HL-60 (cell line): ENCODE measurements around the gene CHCHD6.

ENCODE experiments used
- GABPA ChIP-seq: IDR thresholded peaks from 2 replicates; pipeline ENCODE4 v1.6.1; 2012; ENCODE audit warnings: low read depth
- POLR2AphosphoS5 ChIP-seq: IDR thresholded peaks from 2 replicates; pipeline ENCODE4 v1.6.1; 2012; ENCODE audit warnings: low read depth
- SPI1 ChIP-seq: IDR thresholded peaks from 2 replicates; pipeline ENCODE4 v1.6.1; 2012; ENCODE audit warnings: low read depth, mild to moderate bottlenecking, borderline replicate concordance
- TF ChIP-seq, protein P1 (sequence below): IDR thresholded peaks from one replicate; pipeline ENCODE4 v1.5.1; 2011; ENCODE audit warnings: low read length, control low read depth, inconsistent platforms; ENCODE audit not compliant: insufficient read depth
- TF ChIP-seq, protein P2 (sequence below): IDR thresholded peaks from 2 replicates; pipeline ENCODE4 v1.6.1; 2012; ENCODE audit warnings: low read depth; ENCODE audit not compliant: insufficient replicate concordance

DNA sequence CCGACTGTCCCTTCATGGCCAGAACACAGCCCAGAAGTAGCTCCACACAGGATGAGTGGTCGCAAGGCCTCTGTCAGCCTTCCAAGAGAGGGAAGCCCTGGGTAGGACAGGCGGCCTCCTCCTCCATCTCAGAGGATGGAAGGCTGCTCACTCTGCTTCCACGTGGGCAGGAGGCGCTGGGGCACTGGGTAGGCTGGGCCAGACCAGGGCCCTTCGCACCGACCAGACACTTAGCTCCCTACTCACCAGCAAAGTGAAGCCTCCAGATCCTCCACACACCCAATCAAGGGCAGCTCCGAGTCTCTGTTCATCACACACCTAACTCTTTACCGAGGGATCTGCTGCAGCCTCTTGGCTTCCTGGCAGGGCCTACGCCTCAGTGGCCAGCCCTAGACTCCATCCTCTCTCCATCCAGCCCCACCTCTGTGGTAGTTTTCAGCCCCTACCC, 254.6 kb downstream of the CHCHD6 start:
- TF ChIP-seq, protein P1, sequence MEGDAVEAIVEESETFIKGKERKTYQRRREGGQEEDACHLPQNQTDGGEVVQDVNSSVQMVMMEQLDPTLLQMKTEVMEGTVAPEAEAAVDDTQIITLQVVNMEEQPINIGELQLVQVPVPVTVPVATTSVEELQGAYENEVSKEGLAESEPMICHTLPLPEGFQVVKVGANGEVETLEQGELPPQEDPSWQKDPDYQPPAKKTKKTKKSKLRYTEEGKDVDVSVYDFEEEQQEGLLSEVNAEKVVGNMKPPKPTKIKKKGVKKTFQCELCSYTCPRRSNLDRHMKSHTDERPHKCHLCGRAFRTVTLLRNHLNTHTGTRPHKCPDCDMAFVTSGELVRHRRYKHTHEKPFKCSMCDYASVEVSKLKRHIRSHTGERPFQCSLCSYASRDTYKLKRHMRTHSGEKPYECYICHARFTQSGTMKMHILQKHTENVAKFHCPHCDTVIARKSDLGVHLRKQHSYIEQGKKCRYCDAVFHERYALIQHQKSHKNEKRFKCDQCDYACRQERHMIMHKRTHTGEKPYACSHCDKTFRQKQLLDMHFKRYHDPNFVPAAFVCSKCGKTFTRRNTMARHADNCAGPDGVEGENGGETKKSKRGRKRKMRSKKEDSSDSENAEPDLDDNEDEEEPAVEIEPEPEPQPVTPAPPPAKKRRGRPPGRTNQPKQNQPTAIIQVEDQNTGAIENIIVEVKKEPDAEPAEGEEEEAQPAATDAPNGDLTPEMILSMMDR = no peak
- TF ChIP-seq SPI1 (no peak), POLR2AphosphoS5 (no peak), GABPA (no peak)
- TF ChIP-seq, protein P2, sequence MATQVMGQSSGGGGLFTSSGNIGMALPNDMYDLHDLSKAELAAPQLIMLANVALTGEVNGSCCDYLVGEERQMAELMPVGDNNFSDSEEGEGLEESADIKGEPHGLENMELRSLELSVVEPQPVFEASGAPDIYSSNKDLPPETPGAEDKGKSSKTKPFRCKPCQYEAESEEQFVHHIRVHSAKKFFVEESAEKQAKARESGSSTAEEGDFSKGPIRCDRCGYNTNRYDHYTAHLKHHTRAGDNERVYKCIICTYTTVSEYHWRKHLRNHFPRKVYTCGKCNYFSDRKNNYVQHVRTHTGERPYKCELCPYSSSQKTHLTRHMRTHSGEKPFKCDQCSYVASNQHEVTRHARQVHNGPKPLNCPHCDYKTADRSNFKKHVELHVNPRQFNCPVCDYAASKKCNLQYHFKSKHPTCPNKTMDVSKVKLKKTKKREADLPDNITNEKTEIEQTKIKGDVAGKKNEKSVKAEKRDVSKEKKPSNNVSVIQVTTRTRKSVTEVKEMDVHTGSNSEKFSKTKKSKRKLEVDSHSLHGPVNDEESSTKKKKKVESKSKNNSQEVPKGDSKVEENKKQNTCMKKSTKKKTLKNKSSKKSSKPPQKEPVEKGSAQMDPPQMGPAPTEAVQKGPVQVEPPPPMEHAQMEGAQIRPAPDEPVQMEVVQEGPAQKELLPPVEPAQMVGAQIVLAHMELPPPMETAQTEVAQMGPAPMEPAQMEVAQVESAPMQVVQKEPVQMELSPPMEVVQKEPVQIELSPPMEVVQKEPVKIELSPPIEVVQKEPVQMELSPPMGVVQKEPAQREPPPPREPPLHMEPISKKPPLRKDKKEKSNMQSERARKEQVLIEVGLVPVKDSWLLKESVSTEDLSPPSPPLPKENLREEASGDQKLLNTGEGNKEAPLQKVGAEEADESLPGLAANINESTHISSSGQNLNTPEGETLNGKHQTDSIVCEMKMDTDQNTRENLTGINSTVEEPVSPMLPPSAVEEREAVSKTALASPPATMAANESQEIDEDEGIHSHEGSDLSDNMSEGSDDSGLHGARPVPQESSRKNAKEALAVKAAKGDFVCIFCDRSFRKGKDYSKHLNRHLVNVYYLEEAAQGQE = no peak
